ENCODE data around the gene PDE4C. TPM values are rescaled to one million over a fixed set of nuclear protein-coding genes. Genes with fewer than 3 reads are reported as not detected.
"Not testable (repeated sequence)": the region's sequence is repeated elsewhere in the genome, so short reads cannot be mapped to it uniquely, and the experiment has no call there.

The PDE4C gene
- total RNA-seq, 1 experiment from 2014 or later, result 0.17 TPM

DNA sequence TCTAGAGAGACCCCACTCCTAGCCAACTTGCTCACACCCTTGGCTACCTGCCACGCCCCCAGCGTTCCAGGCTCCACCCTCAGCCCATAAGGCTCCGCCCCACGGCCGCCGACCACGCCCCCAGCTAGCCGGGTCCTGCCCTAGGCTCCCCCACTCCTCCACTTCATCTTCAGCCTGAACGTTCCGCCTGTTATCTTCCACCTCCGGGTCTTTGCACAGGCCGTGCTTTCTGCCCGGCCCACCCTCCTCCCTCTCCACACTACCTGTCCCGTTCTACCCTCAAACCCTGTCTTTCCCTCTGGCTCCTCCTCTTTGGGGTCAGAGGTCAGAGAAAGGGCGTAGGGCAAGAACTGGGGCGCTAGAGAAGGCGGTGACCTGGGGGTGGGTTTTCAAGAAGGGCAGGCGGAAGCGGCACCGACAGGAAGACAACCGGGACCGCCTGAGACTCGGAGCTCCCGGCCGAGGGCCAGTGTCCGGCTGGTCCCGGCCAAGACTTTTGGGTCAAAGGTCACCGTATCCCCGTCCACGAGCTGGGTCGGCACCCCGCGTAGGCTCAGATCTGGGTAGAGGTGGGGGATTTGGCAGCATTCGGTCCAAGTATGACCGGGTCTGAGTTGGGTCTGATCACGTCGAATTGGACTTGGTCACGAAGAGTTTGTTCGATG lies 2.2 kb downstream of the PDE4C start:
- peak; percentile 69 for DNase-seq (ENCODE audit: low read depth)

GRCh38 chr19:18221815-18222725 lies 4.2 kb downstream of the PDE4C start:
- DNase-seq (ENCODE audit: low read depth), result no peak

DNA sequence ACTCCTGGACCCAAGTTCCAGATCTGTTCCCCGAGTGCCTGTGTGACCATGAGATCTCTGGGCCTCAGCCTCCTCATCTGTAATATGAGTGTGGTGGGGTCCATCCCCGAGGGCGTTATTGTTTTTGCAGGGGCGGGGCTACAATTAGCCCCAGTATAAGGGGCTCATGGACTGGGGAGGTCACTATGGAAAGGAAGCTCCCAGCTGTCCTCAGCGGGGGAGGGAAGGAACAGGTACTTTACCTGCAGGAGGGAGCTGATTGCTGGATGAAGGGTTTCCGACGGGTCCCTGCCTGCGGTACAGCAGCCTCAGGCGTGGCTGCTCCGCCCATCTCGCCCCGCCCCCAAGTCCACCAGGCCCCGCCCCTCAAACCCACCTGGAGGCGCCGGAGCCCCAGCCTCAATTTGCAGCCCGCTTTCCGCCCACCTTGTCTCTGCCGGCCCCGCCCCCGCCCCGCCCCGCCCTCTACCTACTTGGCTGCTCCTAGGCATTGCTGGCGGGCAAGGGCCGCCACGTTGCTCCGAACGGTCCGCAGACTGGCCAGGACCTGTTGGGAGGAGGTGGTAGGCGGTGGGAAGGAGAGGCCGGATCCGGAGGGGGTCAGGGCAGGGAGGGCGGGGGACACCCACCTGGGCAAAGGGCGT lies 5.5 kb downstream of the PDE4C start:
- no peak for DNase-seq (ENCODE audit: low read depth)

DNA sequence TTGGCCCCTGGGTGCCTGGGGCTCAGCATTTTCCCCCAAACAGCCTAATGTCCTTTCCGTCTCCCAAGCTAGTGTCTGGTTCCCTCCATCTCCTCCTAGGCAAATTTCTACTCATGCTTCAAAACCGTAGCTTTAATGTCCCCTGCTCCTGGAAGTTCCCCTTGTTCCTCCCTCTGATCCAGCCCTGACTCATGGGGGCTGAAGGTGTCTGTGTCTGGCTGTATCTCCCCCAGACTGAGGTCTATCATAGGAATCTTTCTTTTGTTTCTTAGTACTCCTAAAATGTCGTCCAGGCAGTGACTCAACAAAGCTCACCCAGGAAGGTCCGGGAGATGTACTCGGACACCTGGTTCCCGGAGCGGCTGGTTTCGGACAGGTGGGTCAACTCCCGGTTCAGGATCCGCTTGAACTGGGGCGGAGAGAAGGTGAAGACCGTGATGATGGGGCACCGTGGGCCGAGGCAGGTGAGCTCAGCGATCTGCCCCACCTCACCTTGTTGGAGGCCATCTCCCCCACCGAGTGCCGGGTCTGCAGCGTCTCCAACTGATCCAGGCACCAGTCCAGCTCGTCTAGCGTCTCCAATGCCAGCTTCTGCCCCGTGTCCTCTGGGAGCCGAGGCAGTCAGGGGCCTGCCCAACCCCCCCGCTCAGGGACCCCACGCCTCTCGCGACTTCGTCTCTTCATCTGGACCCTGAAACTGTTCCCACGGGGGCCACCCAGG lies 6.2 kb downstream of the PDE4C start:
- peak; percentile 54 for DNase-seq (ENCODE audit: low read depth)

- DNase-seq (ENCODE audit: low read depth), result no peak
Measured at GRCh38 chr19:18218600-18218999, 7.6 kb downstream of the PDE4C start.

DNA sequence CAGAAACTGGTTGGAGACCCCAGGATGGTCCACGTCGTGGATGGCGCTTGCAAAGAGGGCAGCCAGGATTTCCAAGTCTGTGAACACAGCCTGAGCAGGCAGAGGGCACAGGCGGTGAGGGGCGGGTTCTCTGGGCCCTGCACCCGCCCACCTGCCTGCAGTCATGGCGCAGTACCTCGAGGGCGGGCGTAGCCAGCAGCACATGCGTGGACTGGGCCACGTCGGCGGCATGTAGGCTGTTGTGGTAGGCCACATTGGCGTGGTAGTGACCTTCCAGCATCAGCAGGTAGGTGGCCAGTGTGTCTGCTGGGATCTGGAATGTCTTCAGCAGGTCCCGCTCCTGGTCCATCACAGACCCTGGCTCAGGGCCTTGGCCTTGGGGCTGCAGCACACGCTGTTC lies 8.1 kb downstream of the PDE4C start:
- DNase-seq (ENCODE audit: low read depth), result no peak

GRCh38 chr19:18216789-18217188 lies 9.4 kb downstream of the PDE4C start:
- DNase-seq (ENCODE audit: low read depth), result no peak

GRCh38 chr19:18214779-18215433 lies 11.3 kb downstream of the PDE4C start:
- DNase-seq (ENCODE audit: low read depth), result peak; percentile 69

- no peak for DNase-seq (ENCODE audit: low read depth)
Measured at GRCh38 chr19:18211683-18212082, 14.6 kb downstream of the PDE4C start.

DNA sequence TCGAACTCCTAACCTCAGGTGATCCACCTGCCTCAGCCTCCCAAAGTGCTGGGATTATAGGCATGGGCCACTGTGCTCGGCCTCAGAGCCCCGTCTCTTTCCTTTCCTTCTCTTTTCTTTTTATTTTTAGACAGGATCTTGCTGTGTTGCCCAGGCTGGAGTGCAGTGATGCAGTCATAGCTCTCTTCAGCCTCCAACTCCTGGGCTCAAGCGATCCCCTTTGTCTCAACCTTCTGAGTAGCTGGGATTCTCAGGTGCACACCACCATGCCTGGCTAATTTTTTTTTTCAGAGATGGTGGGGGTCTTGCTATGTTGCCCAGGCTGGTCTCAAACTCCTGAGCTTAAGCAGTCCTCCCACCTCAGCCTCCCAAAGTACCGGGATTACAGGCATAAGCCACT lies 16.3 kb downstream of the PDE4C start:
- not testable (repeated sequence) for DNase-seq (ENCODE audit: low read depth)

- DNase-seq (ENCODE audit: low read depth), result peak; percentile 72
Measured at GRCh38 chr19:18208098-18208951, 17.9 kb downstream of the PDE4C start.

- DNase-seq (ENCODE audit: low read depth), result no peak
Measured at GRCh38 chr19:18206018-18206417, 20.2 kb downstream of the PDE4C start.

GRCh38 chr19:18205200-18205892 lies 20.9 kb downstream of the PDE4C start:
- DNase-seq (ENCODE audit: low read depth), result peak; percentile 73

- no peak for DNase-seq (ENCODE audit: low read depth)
Measured at GRCh38 chr19:18204394-18205199, 21.6 kb downstream of the PDE4C start.

DNA sequence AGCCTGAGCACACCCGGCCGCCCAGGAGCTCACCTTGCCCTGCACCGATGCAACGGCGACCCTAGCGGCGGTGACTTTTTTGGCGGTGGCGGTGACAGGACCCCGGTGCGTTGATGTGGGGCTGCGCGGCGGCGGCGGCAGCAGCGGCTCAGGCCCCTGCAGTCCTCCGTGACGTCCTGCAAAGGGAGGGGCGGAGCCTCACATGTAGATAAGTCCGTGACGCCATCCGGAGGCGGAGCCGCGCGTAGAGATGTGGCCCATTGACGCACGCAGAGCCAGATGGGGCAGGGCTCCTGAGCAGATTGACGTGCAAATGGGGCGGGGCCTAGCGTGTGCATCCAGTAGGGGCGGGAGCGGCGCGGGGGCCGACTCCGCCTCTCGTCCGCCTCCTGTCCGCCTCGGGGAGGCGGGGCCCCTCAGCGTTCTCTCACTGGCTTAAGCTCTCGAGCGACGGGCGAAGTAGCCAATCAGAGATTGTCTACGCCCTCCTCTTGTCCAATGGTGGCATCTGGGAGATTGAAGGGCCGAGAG lies 22.3 kb downstream of the PDE4C start, which contains the start of gene RAB3A:
RAB3A (minus strand) TSS at position 180 of the 531 bp plus-strand sequence. CDS start 1,302 bp downstream, outside the sequence.
- DNase-seq (ENCODE audit: low read depth), result peak; percentile 100

DNA sequence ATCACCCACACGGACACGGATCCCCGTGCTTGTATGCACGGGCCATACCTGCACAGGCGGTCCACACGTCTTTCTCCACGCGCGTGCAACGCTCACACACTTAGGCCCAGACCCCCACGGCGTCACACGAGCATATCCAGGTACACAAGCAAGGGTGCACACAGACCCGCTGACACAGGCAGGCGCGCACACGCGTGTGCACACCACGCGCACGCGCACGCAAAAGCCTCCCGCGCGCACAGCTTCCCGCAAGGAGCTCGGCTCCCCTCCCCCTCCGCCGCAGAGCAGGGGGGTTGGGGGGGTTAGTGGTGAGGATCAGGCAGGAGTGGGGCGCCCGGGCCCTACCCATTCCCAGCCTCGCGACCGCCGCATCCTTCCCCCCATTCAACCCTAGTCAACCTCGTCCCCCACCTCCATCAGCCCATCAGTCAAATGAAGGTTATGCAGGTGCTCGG lies 22.8 kb downstream of the PDE4C start:
- DNase-seq (ENCODE audit: low read depth), result no peak

- no peak for DNase-seq (ENCODE audit: low read depth)
Measured at GRCh38 chr19:18202778-18203407, 23.3 kb downstream of the PDE4C start.

DNA sequence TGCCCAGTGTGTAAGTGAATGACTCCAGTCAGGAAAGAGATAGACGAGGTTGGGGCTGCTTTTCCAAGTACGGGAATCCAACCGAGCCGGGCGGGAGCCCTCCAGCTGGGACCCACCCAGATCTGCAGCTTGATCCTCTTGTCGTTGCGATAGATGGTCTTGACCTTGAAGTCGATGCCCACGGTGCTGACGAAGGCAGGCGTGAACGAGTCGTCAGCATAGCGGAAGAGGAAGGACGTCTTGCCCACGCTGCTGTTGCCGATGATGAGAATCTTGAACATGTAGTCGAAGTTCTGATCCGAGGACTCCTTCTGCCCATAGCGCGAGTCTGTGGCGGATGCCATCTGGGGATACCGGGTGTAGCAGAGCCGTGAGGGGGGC lies 23.9 kb downstream of the PDE4C start:
- DNase-seq (ENCODE audit: low read depth), result no peak
